GM13976 (cell line): ENCODE data around the gene FTO.

Experiments
- DNase-seq: peaks from one replicate; pipeline ENCODE4 v3.0.0; 2012; ENCODE audit warnings: low spot score
- CTCF ChIP-seq: IDR thresholded peaks from 2 replicates; pipeline ENCODE4 v1.5.1; 2012; ENCODE audit warnings: borderline replicate concordance, mild to moderate bottlenecking; ENCODE audit not compliant: insufficient read depth; ENCODE audit errors: extremely low read depth, missing control alignments, control extremely low read depth
- in situ Hi-C: fragments of 300-500 bp; cut with MboI; formaldehyde crosslinking; loops from one replicate; pipeline ENCODE4 v1.12.0; 2022; ENCODE audit warnings: low sequenced_read_pairs, mixed read lengths, inconsistent platforms; ENCODE audit not compliant: unreplicated experiment

Gene FTO

GRCh38 chr16:53715023-53715384 lies 11.0 kb downstream of the FTO start:
- no peak for TF ChIP-seq CTCF
- in situ Hi-C loops: no loop called here
- DNase-seq: no peak

- no peak for DNase-seq
- in situ Hi-C loops: no loop called here
- no peak for TF ChIP-seq CTCF
Observed at GRCh38 chr16:53717577-53717976, 13.6 kb downstream of the FTO start.

- no peak for DNase-seq
- no peak for TF ChIP-seq CTCF
- in situ Hi-C loops: no loop called here
Observed at GRCh38 chr16:53721017-53721416, 17.1 kb downstream of the FTO start.

GRCh38 chr16:53726625-53727024 lies 22.7 kb downstream of the FTO start:
- in situ Hi-C loops: no loop called here
- DNase-seq: no peak
- no peak for TF ChIP-seq CTCF

- in situ Hi-C loops: no loop called here
- TF ChIP-seq CTCF: no peak
Observed at GRCh38 chr16:53730693-53731092, 26.7 kb downstream of the FTO start.

GRCh38 chr16:53732296-53732929 lies 28.5 kb downstream of the FTO start:
- in situ Hi-C loops: no loop called here
- TF ChIP-seq CTCF: no peak
- no peak for DNase-seq

More at GRCh38 chr16:53730693-53731092, 26.7 kb downstream of the FTO start:
- DNase-seq: no peak
